Ovary (tissue), 3 donors: ENCODE results near the gene CMPK2.

Experiments
- POLR2A ChIP-seq: fragments of 450-650 bp; IDR thresholded peaks from one replicate; pipeline ENCODE4 v1.6.1; 2017; ENCODE audit warnings: antibody characterized with exemption, mild to moderate bottlenecking, moderate library complexity
- TF ChIP-seq, protein P1 (sequence below), 3 donors: fragments of 450-650 bp in 2 of 3; fragments of 200-600 bp in 1 of 3; IDR thresholded peaks; one replicate each; pipeline versions ENCODE4 v1.5.1 to v1.8.0; 2016 to 2022; ENCODE audit warnings: antibody characterized with exemption in 3 of 3, mild to moderate bottlenecking in 1 of 3
- donor health status: DM: no; HTN: no; CAD: no.

DNA sequence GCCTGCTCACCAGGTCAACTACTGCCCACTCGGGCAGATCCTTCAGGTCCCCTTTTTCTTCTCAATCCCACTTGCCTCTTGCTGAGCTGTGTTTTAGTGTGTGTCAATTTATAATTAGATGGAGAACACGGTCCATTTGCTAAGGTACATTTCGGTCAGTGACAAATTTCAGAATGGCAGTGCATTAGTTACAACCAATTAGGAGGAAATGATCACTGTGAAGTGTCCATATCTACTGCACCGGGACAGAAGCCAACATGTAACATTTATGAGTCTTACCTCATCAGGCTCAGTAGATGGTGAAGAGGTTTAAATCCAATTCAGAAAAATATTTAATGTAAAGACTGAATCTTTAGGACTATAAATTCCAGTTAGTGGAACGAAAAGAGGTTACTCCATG lies 47.7 kb downstream of the CMPK2 start:
- TF ChIP-seq, protein P1, sequence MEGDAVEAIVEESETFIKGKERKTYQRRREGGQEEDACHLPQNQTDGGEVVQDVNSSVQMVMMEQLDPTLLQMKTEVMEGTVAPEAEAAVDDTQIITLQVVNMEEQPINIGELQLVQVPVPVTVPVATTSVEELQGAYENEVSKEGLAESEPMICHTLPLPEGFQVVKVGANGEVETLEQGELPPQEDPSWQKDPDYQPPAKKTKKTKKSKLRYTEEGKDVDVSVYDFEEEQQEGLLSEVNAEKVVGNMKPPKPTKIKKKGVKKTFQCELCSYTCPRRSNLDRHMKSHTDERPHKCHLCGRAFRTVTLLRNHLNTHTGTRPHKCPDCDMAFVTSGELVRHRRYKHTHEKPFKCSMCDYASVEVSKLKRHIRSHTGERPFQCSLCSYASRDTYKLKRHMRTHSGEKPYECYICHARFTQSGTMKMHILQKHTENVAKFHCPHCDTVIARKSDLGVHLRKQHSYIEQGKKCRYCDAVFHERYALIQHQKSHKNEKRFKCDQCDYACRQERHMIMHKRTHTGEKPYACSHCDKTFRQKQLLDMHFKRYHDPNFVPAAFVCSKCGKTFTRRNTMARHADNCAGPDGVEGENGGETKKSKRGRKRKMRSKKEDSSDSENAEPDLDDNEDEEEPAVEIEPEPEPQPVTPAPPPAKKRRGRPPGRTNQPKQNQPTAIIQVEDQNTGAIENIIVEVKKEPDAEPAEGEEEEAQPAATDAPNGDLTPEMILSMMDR (IDR thresholded peaks at IDR 0.05): no peak
- no peak for TF ChIP-seq POLR2A
